Suprapubic skin (tissue), 4 donors: Measurements from ENCODE around the gene PCGF3. TPM values are rescaled to one million over a fixed set of nuclear protein-coding genes. Genes with fewer than 3 reads are reported as not detected.
"Not testable (repeated sequence)": the region's sequence is repeated elsewhere in the genome, so short reads cannot be mapped to it uniquely, and the experiment has no call there.

Experiments used
- DNase-seq, 2 donors: peaks; one replicate each; pipeline ENCODE4 v3.0.0-alpha.2; 2019; ENCODE audit warnings: low spot score in 2 of 2
- H3K27ac ChIP-seq: fragments of 200-600 bp; sonication (generic); one replicate; pipeline ENCODE4 v1.5.1; 2019
- H3K27me3 ChIP-seq: fragments of 200-600 bp; sonication (generic); one replicate; pipeline ENCODE4 v1.5.1; 2019
- H3K36me3 ChIP-seq: fragments of 200-600 bp; sonication (generic); one replicate; pipeline ENCODE4 v1.5.1; 2019
- H3K4me1 ChIP-seq: fragments of 200-600 bp; sonication (generic); one replicate; pipeline ENCODE4 v1.5.1; 2019
- H3K4me3 ChIP-seq: fragments of 200-600 bp; sonication (generic); one replicate; pipeline ENCODE4 v1.5.1; 2019; ENCODE audit warnings: mild to moderate bottlenecking
- H3K9me3 ChIP-seq: fragments of 200-600 bp; sonication (generic); one replicate; pipeline ENCODE4 v1.5.1; 2019
- CTCF ChIP-seq, 2 donors: fragments of 200-600 bp in 1 of 2; fragments of 450-650 bp in 1 of 2; sonication (generic) in 1 of 2; IDR thresholded peaks; one replicate each; pipeline ENCODE4 v1.5.1; 2016 to 2019; ENCODE audit warnings: antibody characterized with exemption in 2 of 2, mild to moderate bottlenecking in 1 of 2, moderate library complexity in 1 of 2
- EP300 ChIP-seq: sonication (generic); formaldehyde crosslinking; IDR thresholded peaks from one replicate; pipeline ENCODE4 v1.6.1; 2017; ENCODE audit warnings: antibody characterized with exemption
- POLR2A ChIP-seq, 2 donors: fragments of 450-650 bp; IDR thresholded peaks; one replicate each; pipeline ENCODE4 v1.6.1; 2017; ENCODE audit warnings: antibody characterized with exemption in 2 of 2, mild to moderate bottlenecking in 2 of 2, moderate library complexity in 2 of 2
- POLR2AphosphoS5 ChIP-seq, 3 donors: sonication (generic); formaldehyde crosslinking; IDR thresholded peaks; one replicate each; pipeline ENCODE4 v1.6.1; 2017; ENCODE audit warnings: antibody characterized with exemption in 3 of 3
- WGBS: methylation state at CpG from one replicate; pipeline ENCODE4 v1.1.5; 2018; 5-methylcytosine and 5-hydroxymethylcytosine counted together
- total RNA-seq, 4 donors: library from RNA; depleted of rRNA; stranded (reverse); fragments of >200 nt; gene quantifications; one replicate each; pipeline ENCODE4 v1.1.0, GENCODE V29; 2016

Gene PCGF3
- total RNA-seq, 4 donors from 2014 or later, result 59.7 to 152 (median 71.2) TPM

- Histone ChIP-seq H3K36me3 (no peaks in the 10 kb centered on the region), H3K4me3 (no peak overlapping the region), H3K9me3 (no peaks in the 10 kb centered on the region), H3K4me1 (peaks cover 50% of the 10 kb centered on the region), H3K27me3 (no peaks in the 10 kb centered on the region), H3K27ac (no peak overlapping the region)
- 77% methylated on average over 5 of the region's 10 CpGs for WGBS
- no peak for TF ChIP-seq POLR2AphosphoS5 (IDR thresholded peaks at IDR 0.05)
- no peak for TF ChIP-seq POLR2A (IDR thresholded peaks at IDR 0.05)
- TF ChIP-seq CTCF (IDR thresholded peaks at IDR 0.05), result no peak
- TF ChIP-seq EP300, result no peak
- DNase-seq, result no peak
Measured at GRCh38 chr4:703336-704197, 2.1 kb upstream of the PCGF3 start.

GRCh38 chr4:704198-704891, 1.3 kb upstream of the PCGF3 start:
- peaks cover 50% of the 10 kb centered on the region for H3K4me1 ChIP-seq

GRCh38 chr4:704971-705277, 708 bp upstream of the PCGF3 start:
- Histone ChIP-seq H3K27me3 (no peaks in the 10 kb centered on the region), H3K27ac (no peak overlapping the region), H3K4me1 (peaks cover 51% of the 10 kb centered on the region), H3K9me3 (no peaks in the 10 kb centered on the region), H3K4me3 (peak overlapping the region; percentile 96), H3K36me3 (no peaks in the 10 kb centered on the region)
- TF ChIP-seq POLR2AphosphoS5 (IDR thresholded peaks at IDR 0.05) (no peak), CTCF (IDR thresholded peaks at IDR 0.05) (no peak), EP300 (no peak), POLR2A (IDR thresholded peaks at IDR 0.05) (no peak)
- no peak for DNase-seq
- WGBS, result 86% methylated on average over 1 of the region's 1 CpG

More at GRCh38 chr4:704198-704891, 1.3 kb upstream of the PCGF3 start:
- H3K36me3 ChIP-seq, result no peaks in the 10 kb centered on the region
- DNase-seq, result no peak
- H3K27ac ChIP-seq, result no peak overlapping the region
- WGBS, result 92% methylated on average over 46 of the region's 46 CpGs
- peak overlapping the region; percentile 96 for H3K4me3 ChIP-seq
- H3K9me3 ChIP-seq, result no peaks in the 10 kb centered on the region
- no peaks in the 10 kb centered on the region for H3K27me3 ChIP-seq
- TF ChIP-seq CTCF (IDR thresholded peaks at IDR 0.05) (no peak), EP300 (no peak), POLR2AphosphoS5 (IDR thresholded peaks at IDR 0.05) (no peak), POLR2A (IDR thresholded peaks at IDR 0.05) (no peak)

GRCh38 chr4:706083-706633, 526 bp downstream of the PCGF3 start:
- not testable (repeated sequence) for DNase-seq, H3K27me3 ChIP-seq, H3K9me3 ChIP-seq, H3K36me3 ChIP-seq
- H3K27ac ChIP-seq, result peak overlapping the region; percentile 88
- H3K4me3 ChIP-seq, result peak overlapping the region; percentile 96
- H3K4me1 ChIP-seq, result peaks cover 61% of the 10 kb centered on the region
- 9% methylated on average over 13 of the region's 21 CpGs for WGBS

GRCh38 chr4:706834-707598, 1.4 kb downstream of the PCGF3 start:
- H3K4me1 ChIP-seq, result peaks cover 61% of the 10 kb centered on the region
- 47% methylated on average over 12 of the region's 21 CpGs for WGBS

More at GRCh38 chr4:706834-707598, 1.4 kb downstream of the PCGF3 start:
- Histone ChIP-seq H3K27ac (peak overlapping the region; percentile 24), H3K9me3 (no peaks in the 10 kb centered on the region), H3K36me3 (no peaks in the 10 kb centered on the region), H3K4me3 (peak overlapping the region; percentile 96), H3K27me3 (no peaks in the 10 kb centered on the region)
- no peak for DNase-seq
- TF ChIP-seq POLR2A (IDR thresholded peaks at IDR 0.05), result no peak
- no peak for TF ChIP-seq EP300
- no peak for TF ChIP-seq CTCF (IDR thresholded peaks at IDR 0.05)
- TF ChIP-seq POLR2AphosphoS5 (IDR thresholded peaks at IDR 0.05), result no peak
